GM12801 (cell line): ENCODE data around the gene SMIM10L1.

ENCODE experiments used
- TF ChIP-seq, protein P1 (sequence below): IDR thresholded peaks from one replicate; pipeline ENCODE4 v1.5.1; 2011; ENCODE audit warnings: control low read depth; ENCODE audit not compliant: insufficient read length; ENCODE audit errors: extremely low read depth

The SMIM10L1 gene

DNA sequence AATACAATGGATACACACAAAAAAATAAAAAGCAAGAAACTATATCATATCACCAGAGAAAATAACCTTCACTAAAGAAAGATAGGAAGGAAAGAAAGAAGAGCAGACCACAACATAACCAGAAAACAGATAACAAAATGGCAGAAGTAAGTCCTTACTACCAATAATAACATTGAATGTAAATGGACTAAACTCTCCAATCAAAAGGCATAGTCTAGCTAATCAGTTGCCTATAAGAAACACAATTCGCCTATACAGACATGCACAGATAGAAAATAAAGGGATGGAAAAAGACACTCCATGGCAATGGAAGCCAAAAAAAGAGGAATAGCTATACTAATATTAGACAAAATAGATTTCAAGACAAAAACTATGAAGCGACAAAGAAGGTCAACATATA, 27.6 kb upstream of the SMIM10L1 start:
- TF ChIP-seq, protein P1, sequence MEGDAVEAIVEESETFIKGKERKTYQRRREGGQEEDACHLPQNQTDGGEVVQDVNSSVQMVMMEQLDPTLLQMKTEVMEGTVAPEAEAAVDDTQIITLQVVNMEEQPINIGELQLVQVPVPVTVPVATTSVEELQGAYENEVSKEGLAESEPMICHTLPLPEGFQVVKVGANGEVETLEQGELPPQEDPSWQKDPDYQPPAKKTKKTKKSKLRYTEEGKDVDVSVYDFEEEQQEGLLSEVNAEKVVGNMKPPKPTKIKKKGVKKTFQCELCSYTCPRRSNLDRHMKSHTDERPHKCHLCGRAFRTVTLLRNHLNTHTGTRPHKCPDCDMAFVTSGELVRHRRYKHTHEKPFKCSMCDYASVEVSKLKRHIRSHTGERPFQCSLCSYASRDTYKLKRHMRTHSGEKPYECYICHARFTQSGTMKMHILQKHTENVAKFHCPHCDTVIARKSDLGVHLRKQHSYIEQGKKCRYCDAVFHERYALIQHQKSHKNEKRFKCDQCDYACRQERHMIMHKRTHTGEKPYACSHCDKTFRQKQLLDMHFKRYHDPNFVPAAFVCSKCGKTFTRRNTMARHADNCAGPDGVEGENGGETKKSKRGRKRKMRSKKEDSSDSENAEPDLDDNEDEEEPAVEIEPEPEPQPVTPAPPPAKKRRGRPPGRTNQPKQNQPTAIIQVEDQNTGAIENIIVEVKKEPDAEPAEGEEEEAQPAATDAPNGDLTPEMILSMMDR = no peak

DNA sequence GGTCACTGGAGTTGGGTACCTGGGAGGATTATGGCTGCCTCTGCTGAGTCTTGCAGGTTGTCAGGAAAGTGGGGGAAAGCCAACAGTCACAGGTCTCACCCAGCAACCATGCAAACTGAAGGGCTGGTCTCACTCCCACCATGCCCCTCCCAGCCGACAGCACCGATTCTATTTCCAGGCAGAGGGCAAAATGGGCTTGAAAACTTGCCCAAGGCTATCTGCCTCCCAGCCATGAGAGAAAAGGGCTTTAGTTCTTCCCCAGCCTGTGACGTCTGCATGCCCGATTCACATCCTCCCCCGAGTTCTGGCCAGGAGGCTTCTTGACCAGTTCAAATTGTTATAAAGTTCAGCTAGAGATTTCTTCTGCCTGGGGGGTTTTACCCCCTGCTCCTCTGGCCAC, 26.7 kb upstream of the SMIM10L1 start:
- TF ChIP-seq, protein P1 = no peak

GRCh38 chr12:11147420-11147819, 23.6 kb upstream of the SMIM10L1 start:
- TF ChIP-seq, protein P1 = no peak

- TF ChIP-seq, protein P1 = no peak
Measured at GRCh38 chr12:11150832-11151231, 20.2 kb upstream of the SMIM10L1 start.

DNA sequence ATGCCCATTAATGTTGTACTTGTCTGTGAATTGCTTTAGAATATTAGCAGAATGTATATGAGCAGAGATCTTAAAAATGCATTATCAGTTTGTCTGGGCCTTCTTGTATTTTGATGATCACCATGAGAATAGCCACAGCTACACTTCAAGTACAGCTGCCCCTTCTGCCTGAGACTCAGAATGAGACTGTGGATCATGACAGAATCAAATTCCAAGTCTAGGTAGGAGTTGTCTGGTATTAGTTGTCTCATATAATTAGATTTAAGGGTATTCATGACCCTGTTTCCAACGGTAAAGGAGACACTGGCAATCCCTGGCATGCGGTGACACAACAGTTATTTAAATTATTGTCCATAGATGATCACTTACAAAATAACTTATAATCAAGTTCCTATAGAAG, 18.3 kb upstream of the SMIM10L1 start:
- TF ChIP-seq, protein P1 = no peak

GRCh38 chr12:11154400-11154925, 16.5 kb upstream of the SMIM10L1 start:
- TF ChIP-seq, protein P1 = no peak

DNA sequence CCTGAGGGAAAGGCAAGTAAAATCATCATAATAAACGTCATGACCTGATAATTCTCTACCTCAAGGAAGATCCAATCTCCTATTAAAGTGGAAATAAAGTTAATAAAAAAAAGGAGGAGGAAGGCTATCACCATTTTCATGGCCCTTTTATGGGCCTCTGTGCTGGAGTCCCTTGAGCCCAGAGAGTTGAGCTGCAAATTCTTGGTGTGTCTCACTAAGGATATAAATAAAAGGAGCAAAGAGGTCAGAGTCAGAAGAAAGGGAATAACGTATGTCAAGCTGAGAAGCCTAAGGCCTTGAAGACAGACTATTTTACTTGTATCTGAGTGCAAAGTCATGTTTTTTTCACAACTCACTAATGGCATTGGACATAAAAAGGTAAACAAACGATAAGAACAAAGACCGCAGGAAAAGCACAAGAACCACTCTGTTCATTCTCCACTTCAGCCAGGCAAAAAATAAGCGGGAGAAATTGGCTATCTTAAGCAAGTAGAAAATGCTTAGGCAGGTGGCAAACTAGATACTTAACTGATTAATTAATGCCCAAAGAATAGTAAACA, 12.0 kb upstream of the SMIM10L1 start:
- TF ChIP-seq, protein P1 = no peak
